Measurements from ENCODE around the gene OGG1. TPM values are rescaled to one million over a fixed set of nuclear protein-coding genes. Genes with fewer than 3 reads are reported as not detected.

Gene OGG1
- total RNA-seq, 2 experiments from 2014 or later = 35.7 to 36.5 TPM

DNA sequence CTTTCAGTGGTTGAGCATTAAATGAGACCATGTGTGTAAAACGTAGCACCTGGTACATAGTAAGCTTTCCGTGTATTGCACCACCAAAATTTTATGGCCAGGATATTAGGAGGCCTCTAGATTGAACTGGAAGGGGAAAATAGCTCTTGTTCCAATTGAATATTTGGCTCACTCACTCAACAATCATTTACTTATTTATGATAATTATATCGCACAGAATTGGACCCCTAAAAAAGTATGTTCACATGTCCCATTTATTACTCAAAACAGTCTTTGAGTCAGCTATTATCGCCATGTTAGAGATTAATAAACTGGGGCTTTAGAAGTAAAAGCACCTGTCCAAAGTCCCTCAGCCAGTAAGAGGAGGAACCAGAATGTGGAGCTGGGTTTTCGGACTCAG lies 55.2 kb downstream of the OGG1 start:
- H3K9me3 Mint-ChIP-seq = no peaks in the 10 kb centered on the region
- CTCF ChIA-PET = no interaction called here
- POLR2A ChIA-PET = interaction anchor here (1.2 to 1.6 kb wide), 2 partner anchors 8 to 141 kb away, joined by 3 to 12 read pairs; no protein-coding TSS in a partner anchor
- DNase-seq = no peak
- H3K36me3 Mint-ChIP-seq = peaks cover 54% of the 10 kb centered on the region
- no peak overlapping the region for H3K27ac Mint-ChIP-seq
- H3K27me3 Mint-ChIP-seq = no peaks in the 10 kb centered on the region
- no peak overlapping the region for H3K4me3 Mint-ChIP-seq
- H3K4me1 Mint-ChIP-seq (ENCODE audit: low read depth) = peaks cover 33% of the 10 kb centered on the region
- intact Hi-C loops (cut with micrococcal nuclease) = loop anchor here (5.0 kb wide), 1 partner anchor 112 kb away; the partner anchor contains the start of gene IL17RC

DNA sequence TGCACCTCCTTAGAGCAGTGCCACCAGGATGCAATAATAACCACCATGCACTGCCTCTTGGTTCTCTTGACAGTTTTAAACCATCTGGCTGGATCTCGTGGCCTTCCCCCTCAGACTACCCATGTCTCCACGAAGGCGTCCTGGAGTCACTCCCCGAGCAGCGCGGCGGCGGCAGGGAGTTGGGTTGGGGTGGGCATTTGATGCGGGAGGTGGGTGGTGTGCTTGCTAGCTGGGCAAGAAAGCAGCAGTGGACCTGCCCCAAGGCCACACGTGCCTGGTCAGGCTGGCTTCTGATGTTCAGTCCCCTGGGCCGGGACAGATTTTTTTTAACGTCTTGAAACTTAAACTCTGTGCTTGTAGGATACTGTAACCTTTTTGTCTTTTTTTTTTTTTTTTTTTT lies 56.4 kb downstream of the OGG1 start:
- CTCF ChIA-PET = interaction anchor here (0.7 kb wide), 1 partner anchor 55 kb away, joined by 3 read pairs; no protein-coding TSS in a partner anchor
- intact Hi-C loops (cut with micrococcal nuclease) = loop anchor here (5.0 kb wide), 1 partner anchor 111 kb away; the partner anchor contains the start of gene IL17RC
- peaks cover 49% of the 10 kb centered on the region for H3K36me3 Mint-ChIP-seq

More for the DNA sequence above, 56.4 kb downstream of the OGG1 start:
- Mint-ChIP-seq H3K4me1 (ENCODE audit: low read depth) (peaks cover 34% of the 10 kb centered on the region), H3K9me3 (no peaks in the 10 kb centered on the region), H3K4me3 (no peak overlapping the region), H3K27ac (no peak overlapping the region), H3K27me3 (no peaks in the 10 kb centered on the region)
- POLR2A ChIA-PET = interaction anchor here (1.0 to 1.6 kb wide), 2 partner anchors 10 to 56 kb away, joined by 3 to 12 read pairs; partner anchors contain the start of gene OGG1
- DNase-seq = no peak

Other genes with a start within 250 kb of the OGG1 start
- gene LHFPL4, start 196.1 kb upstream of the OGG1 start, total RNA-seq = not detected
- gene MTMR14, start 100.4 kb upstream of the OGG1 start, total RNA-seq = 10 to 100 TPM; 39.0 to 40.5 TPM
- gene CPNE9, start 46.1 kb upstream of the OGG1 start, total RNA-seq = not detected
- gene BRPF1, start 18.2 kb upstream of the OGG1 start, total RNA-seq = 10 to 100 TPM; 25.0 to 27.3 TPM
- gene CAMK1, start 20.0 kb downstream of the OGG1 start, total RNA-seq = 10 to 100 TPM; 48.2 to 51.9 TPM
- gene TADA3, start 42.5 kb downstream of the OGG1 start, total RNA-seq = 10 to 100 TPM; 86.9 to 92.1 TPM
- 100 to 1,000 TPM; 237 to 240 TPM for gene ARPC4, start 43.1 kb downstream of the OGG1 start, total RNA-seq
- gene TTLL3, start 60.3 kb downstream of the OGG1 start, total RNA-seq = 10 to 100 TPM; 49.6 to 49.7 TPM
- 10 to 100 TPM; 79.0 to 80.8 TPM for gene RPUSD3, start 94.1 kb downstream of the OGG1 start, total RNA-seq
- gene CIDEC, start 130.3 kb downstream of the OGG1 start, total RNA-seq = not detected
- 10 to 100 TPM; 25.0 to 27.8 TPM for gene JAGN1, start 140.7 kb downstream of the OGG1 start, total RNA-seq
- gene IL17RE, start 152.9 kb downstream of the OGG1 start, total RNA-seq = 1 to 10 TPM; 1.8 to 1.9 TPM
- under 1 TPM; 0.40 to 0.46 TPM for gene IL17RC, start 167.1 kb downstream of the OGG1 start, total RNA-seq
- 10 to 100 TPM; 14.1 to 16.1 TPM for gene CRELD1, start 183.9 kb downstream of the OGG1 start, total RNA-seq
- gene PRRT3, start 202.5 kb downstream of the OGG1 start, total RNA-seq = 1 to 10 TPM; 7.8 to 8.2 TPM
- gene EMC3, start 236.9 kb downstream of the OGG1 start, total RNA-seq = 10 to 100 TPM; 35.8 to 39.8 TPM